Spleen (tissue), 11 donors: ENCODE measurements around the gene REL. TPM values are rescaled to one million over a fixed set of nuclear protein-coding genes. Genes with fewer than 3 reads are reported as not detected.

ENCODE experiments used
- DNase-seq: peaks from one replicate; pipeline ENCODE4 v3.0.0-alpha.2; 2020
- H3K27ac ChIP-seq, 8 donors: fragments of 200-600 bp; sonication (generic) in 7 of 8; 1 replicate in 4 of 8; 2 replicates in 4 of 8; pipeline versions ENCODE4 v1.5.0 to v1.8.0; 2016 to 2021; ENCODE audit warnings: inconsistent platforms in 4 of 8, mild to moderate bottlenecking in 4 of 8, moderate library complexity in 1 of 8
- H3K27me3 ChIP-seq, 7 donors: fragments of 200-600 bp; sonication (generic) in 6 of 7; replicated peaks in 1 of 7; 1 replicate in 4 of 7; 2 replicates in 3 of 7; pipeline versions ENCODE4 v1.5.0 to v1.8.0; 2016 to 2021; ENCODE audit warnings: inconsistent platforms in 3 of 7, mild to moderate bottlenecking in 1 of 7
- H3K36me3 ChIP-seq, 6 donors: fragments of 200-600 bp; sonication (generic) in 5 of 6; 1 replicate in 4 of 6; 2 replicates in 2 of 6; pipeline versions ENCODE4 v1.5.0 to v1.8.0; 2016 to 2021; ENCODE audit warnings: inconsistent platforms in 2 of 6
- H3K4me1 ChIP-seq, 6 donors: fragments of 200-600 bp; sonication (generic) in 5 of 6; 1 replicate in 3 of 6; 2 replicates in 3 of 6; pipeline versions ENCODE4 v1.5.0 to v1.8.0; 2016 to 2021; ENCODE audit warnings: inconsistent platforms in 3 of 6
- H3K4me3 ChIP-seq, 8 donors: fragments of 200-600 bp; sonication (generic) in 7 of 8; 1 replicate in 4 of 8; 2 replicates in 4 of 8; pipeline versions ENCODE4 v1.5.0 to v1.8.0; 2016 to 2021; ENCODE audit warnings: inconsistent platforms in 4 of 8, mild to moderate bottlenecking in 4 of 8, moderate library complexity in 2 of 8
- H3K9me3 ChIP-seq, 8 donors: fragments of 200-600 bp; sonication (generic) in 7 of 8; 1 replicate in 4 of 8; 2 replicates in 4 of 8; pipeline versions ENCODE4 v1.5.0 to v1.8.0; 2016 to 2021; ENCODE audit warnings: inconsistent platforms in 4 of 8
- CTCF ChIP-seq, 11 experiments: fragments of 200-600 bp in 7 of 11; fragments of 450-650 bp in 4 of 11; sonication (generic) in 4 of 11; IDR thresholded peaks in 8 of 11; conservative IDR thresholded peaks in 3 of 11; 1 replicate in 7 of 11; 2 replicates in 4 of 11; pipeline versions ENCODE4 v1.4.0 to v1.8.0; 2016 to 2021; ENCODE audit warnings: antibody characterized with exemption in 11 of 11, inconsistent platforms in 4 of 11, mild to moderate bottlenecking in 1 of 11
- POLR2A ChIP-seq, 3 donors: fragments of 450-650 bp; IDR thresholded peaks; one replicate each; pipeline ENCODE4 v1.5.1; 2017; ENCODE audit warnings: antibody characterized with exemption in 3 of 3, mild to moderate bottlenecking in 1 of 3
- POLR2AphosphoS5 ChIP-seq, 3 donors: sonication (generic); formaldehyde crosslinking; IDR thresholded peaks; one replicate each; pipeline ENCODE4 v1.5.1; 2017; ENCODE audit warnings: antibody characterized with exemption in 3 of 3
- WGBS, 5 donors: extraction: QIAGEN DNeasy Blood & Tissue Kit in 3 of 5; methylation state at CpG; one replicate each; pipeline versions ENCODE4 v1.1.5 to v1.1.7; 2013 to 2018; 5-methylcytosine and 5-hydroxymethylcytosine counted together
- intact Hi-C: fragments of 100-400 bp; cut with DNase I; formaldehyde crosslinking; loops from one replicate; pipeline ENCODE4 v1.15.0; 2023; ENCODE audit warnings: low total_unique reads
- polyA plus RNA-seq, 3 donors: library from polyadenylated mRNA; stranded (reverse); fragments of 200-250 nt; gene quantifications; one replicate each; pipeline ENCODE4 v1.2.1, GENCODE V29; 2013
- total RNA-seq, 7 donors: library from RNA; depleted of rRNA in 3 of 7; stranded (reverse); fragments of >200 nt in 3 of 7; fragmentation: NEBNext Ultra II Directional in 4 of 7; extraction: Animal tissue kit (Norgen Biotek cat#: 25700) in 4 of 7; gene quantifications; one replicate each; pipeline versions ENCODE4 v1.1.0 to v1.2.1, GENCODE V29; 2016 to 2021
- donor health status: healthy with polysubstance abuse.
- donor health status: DM: no; HTN: no; CAD: no; lungs with moderate emphysema.
- donor health status: DM: no; HTN: no; CAD: no.
- donor health status: Bipolar disorder and iron deficiency.
- donor health status: healthy.
- donor health status: DM: no; HTN: no; CAD: no.
- donor health status: DM: yes; HTN: yes; CAD: no.

The REL gene
- total and polyA plus RNA-seq, 10 donors: 1.3 to 68.8 (median 53.8) TPM

- H3K36me3 ChIP-seq: peaks cover 0 to 5% (median 0%) of the 10 kb centered on the region in 6 donors
- H3K27me3 ChIP-seq: no peaks in the 10 kb centered on the region
- 7 to 22% (median 15%) methylated on average over 2 of the region's 2 CpGs for WGBS, 5 donors
- peak overlapping the region; percentile 1 to 86 (median 66) for H3K4me3 ChIP-seq
- H3K9me3 ChIP-seq: no peaks in the 10 kb centered on the region
- TF ChIP-seq POLR2AphosphoS5 (IDR thresholded peaks at IDR 0.05) (no peak), POLR2A (IDR thresholded peaks at IDR 0.05) (no peak), CTCF (IDR thresholded peaks at IDR 0.05 in 8 of 11, conservative IDR thresholded peaks at IDR 0.05 in 3 of 11) (no peak)
- DNase-seq: no peak
- intact Hi-C loops: no loop called here
- H3K27ac ChIP-seq: peak overlapping the region; percentile 98 to 100 (median 99)
- H3K4me1 ChIP-seq: peaks cover 28 to 76% (median 60%) of the 10 kb centered on the region in 6 donors
Observed at GRCh38 chr2:60883896-60884295, 2.5 kb downstream of the REL start.

GRCh38 chr2:60884800-60885199, 3.4 kb downstream of the REL start:
- H3K4me1 ChIP-seq: peaks cover 28 to 79% (median 63%) of the 10 kb centered on the region in 6 donors
- no peak for DNase-seq
- 8 to 19% (median 14%) methylated on average over 2 of the region's 2 CpGs for WGBS, 5 donors

GRCh38 chr2:60885683-60886082, 4.3 kb downstream of the REL start:
- TF ChIP-seq POLR2A (IDR thresholded peaks at IDR 0.05) (no peak), POLR2AphosphoS5 (IDR thresholded peaks at IDR 0.05) (no peak), CTCF (IDR thresholded peaks at IDR 0.05 in 8 of 11, conservative IDR thresholded peaks at IDR 0.05 in 3 of 11) (no peak)
- peaks cover 0 to 17% (median 0%) of the 10 kb centered on the region in 6 donors for H3K36me3 ChIP-seq
- intact Hi-C loops: no loop called here
- no peak for DNase-seq
- peak overlapping the region in 4 of 8 donors; percentile 2 to 78 (median 37) for H3K4me3 ChIP-seq
- peak overlapping the region; percentile 98 to 100 (median 99) for H3K27ac ChIP-seq
- H3K27me3 ChIP-seq: no peaks in the 10 kb centered on the region
- WGBS, 5 donors: 30 to 37% (median 33%) methylated on average over 2 of the region's 2 CpGs
- H3K4me1 ChIP-seq: peaks cover 28 to 77% (median 62%) of the 10 kb centered on the region in 6 donors
- peaks cover 0 to 5% (median 0%) of the 10 kb centered on the region in 8 donors for H3K9me3 ChIP-seq

More at GRCh38 chr2:60884800-60885199, 3.4 kb downstream of the REL start:
- intact Hi-C loops: no loop called here
- Histone ChIP-seq H3K27ac (peak overlapping the region; percentile 98 to 100 (median 99)), H3K27me3 (no peaks in the 10 kb centered on the region), H3K36me3 (peaks cover 0 to 9% (median 0%) of the 10 kb centered on the region in 6 donors), H3K4me3 (peak overlapping the region in 7 of 8 donors; percentile 1 to 78 (median 3)), H3K9me3 (peaks cover 0 to 4% (median 0%) of the 10 kb centered on the region in 8 donors)
- TF ChIP-seq POLR2AphosphoS5 (IDR thresholded peaks at IDR 0.05) (no peak), CTCF (IDR thresholded peaks at IDR 0.05 in 8 of 11, conservative IDR thresholded peaks at IDR 0.05 in 3 of 11) (no peak), POLR2A (IDR thresholded peaks at IDR 0.05) (no peak)

DNA sequence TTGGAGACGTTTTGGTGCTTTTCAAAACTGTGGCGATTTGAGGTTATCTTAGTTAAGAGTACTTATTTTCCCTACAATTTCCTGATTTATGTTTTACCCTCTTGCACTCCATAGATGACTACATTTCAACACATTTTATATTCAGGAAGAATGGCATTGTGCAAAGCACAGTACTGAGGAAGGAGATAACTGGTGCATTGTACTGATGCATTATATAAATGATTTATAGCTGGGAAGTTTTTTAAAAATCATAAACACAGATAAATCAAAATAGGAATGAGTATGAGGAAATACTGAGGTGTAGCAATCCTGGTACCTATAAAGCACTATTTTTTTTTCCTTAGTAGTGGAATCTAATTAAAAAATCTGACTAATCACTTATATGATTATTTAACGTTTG, 5.6 kb downstream of the REL start:
- Histone ChIP-seq H3K4me1 (peaks cover 28 to 88% (median 70%) of the 10 kb centered on the region in 6 donors), H3K27me3 (no peaks in the 10 kb centered on the region), H3K36me3 (peaks cover 0 to 23% (median 3%) of the 10 kb centered on the region in 6 donors), H3K9me3 (peaks cover 0 to 5% (median 0%) of the 10 kb centered on the region in 8 donors), H3K27ac (peak overlapping the region in 5 of 8 donors; percentile 4 to 99 (median 58)), H3K4me3 (peak overlapping the region in 1 of 8 donors; percentile 78)
- WGBS, 5 donors: 14 to 31% (median 16%) methylated on average over 3 of the region's 3 CpGs
- intact Hi-C loops: no loop called here
- TF ChIP-seq POLR2AphosphoS5 (IDR thresholded peaks at IDR 0.05) (no peak), POLR2A (IDR thresholded peaks at IDR 0.05) (no peak), CTCF (IDR thresholded peaks at IDR 0.05 in 8 of 11, conservative IDR thresholded peaks at IDR 0.05 in 3 of 11) (no peak)
- no peak for DNase-seq
